GM23248 (cell line): ENCODE measurements around the gene TSC22D1. TPM values are rescaled to one million over a fixed set of nuclear protein-coding genes. Genes with fewer than 3 reads are reported as not detected.

Experiments
- DNase-seq: peaks from one replicate; pipeline ENCODE4 v3.0.0-alpha.2; 2015
- H2AFZ ChIP-seq: fragments of 200-600 bp; sonication (generic); 2 replicates; pipeline ENCODE4 v1.6.1; 2016; ENCODE audit warnings: antibody characterized with exemption
- H3F3A ChIP-seq: fragments of 200-600 bp; sonication (generic); 2 replicates; pipeline ENCODE4 v1.6.1; 2016; ENCODE audit warnings: mild to moderate bottlenecking, antibody characterized with exemption, mixed run types; ENCODE audit not compliant: insufficient read depth
- H3K27ac ChIP-seq: fragments of 200-600 bp; sonication (generic); 2 replicates; pipeline ENCODE4 v1.5.1; 2016; ENCODE audit warnings: mild to moderate bottlenecking
- H3K27me3 ChIP-seq: fragments of 200-600 bp; sonication (generic); replicated peaks from 2 replicates; pipeline ENCODE4 v1.6.1; 2016; ENCODE audit warnings: mild to moderate bottlenecking; ENCODE audit not compliant: insufficient read depth
- H3K36me3 ChIP-seq: fragments of 200-600 bp; sonication (generic); 2 replicates; pipeline ENCODE4 v1.6.1; 2016; ENCODE audit warnings: low read depth, mild to moderate bottlenecking
- H3K4me1 ChIP-seq: fragments of 200-600 bp; sonication (generic); 2 replicates; pipeline ENCODE4 v1.6.1; 2016; ENCODE audit warnings: mild to moderate bottlenecking; ENCODE audit not compliant: insufficient read depth
- H3K4me2 ChIP-seq: fragments of 200-600 bp; sonication (generic); one replicate; pipeline ENCODE4 v1.6.1; 2016; ENCODE audit warnings: mild to moderate bottlenecking; ENCODE audit not compliant: unreplicated experiment
- H3K4me3 ChIP-seq: fragments of 200-600 bp; sonication (generic); 2 replicates; pipeline ENCODE4 v1.5.1; 2016; ENCODE audit warnings: mild to moderate bottlenecking
- H3K79me2 ChIP-seq: fragments of 200-600 bp; sonication (generic); 2 replicates; pipeline ENCODE4 v1.6.1; 2016; ENCODE audit warnings: mild to moderate bottlenecking; ENCODE audit not compliant: insufficient read depth
- H3K9ac ChIP-seq: fragments of 200-600 bp; sonication (generic); 2 replicates; pipeline ENCODE4 v1.6.1; 2016; ENCODE audit warnings: mild to moderate bottlenecking
- H3K9me2 ChIP-seq: fragments of 200-600 bp; sonication (generic); 2 replicates; pipeline ENCODE4 v1.6.1; 2016; ENCODE audit warnings: mixed run types, mild to moderate bottlenecking, moderate library complexity; ENCODE audit not compliant: insufficient read depth
- H3K9me3 ChIP-seq: fragments of 200-600 bp; sonication (generic); one replicate; pipeline ENCODE4 v1.6.1; 2017; ENCODE audit warnings: low read depth
- H4K20me1 ChIP-seq: fragments of 200-600 bp; sonication (generic); 2 replicates; pipeline ENCODE4 v1.6.0; 2016; ENCODE audit not compliant: insufficient read depth
- EZH2 ChIP-seq: fragments of 200-600 bp; sonication (generic); IDR thresholded peaks from 2 replicates; pipeline ENCODE4 v1.6.1; 2018; ENCODE audit warnings: antibody characterized with exemption, mild to moderate bottlenecking; ENCODE audit not compliant: insufficient read depth, poor library complexity, severe bottlenecking
- EZH2phosphoT487 ChIP-seq: fragments of 200-600 bp; sonication (generic); IDR thresholded peaks from 2 replicates; pipeline ENCODE4 v1.6.1; 2018; ENCODE audit warnings: antibody characterized with exemption, moderate library complexity, mild to moderate bottlenecking, low read depth; ENCODE audit not compliant: insufficient read depth
- WGBS, 2 experiments: methylation state at CpG; one replicate each; pipeline ENCODE4 v1.1.6; 2015 to 2017; ENCODE audit warnings: low lambda C conversion rate in 2 of 2, low coverage in 1 of 2; ENCODE audit errors: missing lambda C conversion rate in 2 of 2; 5-methylcytosine and 5-hydroxymethylcytosine counted together
- in situ Hi-C: fragments of 300-500 bp; cut with MboI; formaldehyde crosslinking; loops from 2 replicates; pipeline ENCODE4 v1.15.0; 2020
- polyA plus RNA-seq: library from polyadenylated mRNA; unstranded; fragments of >200 nt; fragmentation: Nextera tagmentation; extraction: Ambion mirVana; gene quantifications from 2 replicates; pipeline ENCODE4 v1.2.1, GENCODE V29; 2016
- total RNA-seq: library from RNA; depleted of rRNA; stranded (reverse); fragments of >200 nt; shearing (Covaris generic); gene quantifications from 2 replicates; pipeline ENCODE4 v1.2.3, GENCODE V29; 2014

Gene TSC22D1
- total and polyA plus RNA-seq, 2 experiments from 2014 or later, result 31.3 to 60.6 TPM

DNA sequence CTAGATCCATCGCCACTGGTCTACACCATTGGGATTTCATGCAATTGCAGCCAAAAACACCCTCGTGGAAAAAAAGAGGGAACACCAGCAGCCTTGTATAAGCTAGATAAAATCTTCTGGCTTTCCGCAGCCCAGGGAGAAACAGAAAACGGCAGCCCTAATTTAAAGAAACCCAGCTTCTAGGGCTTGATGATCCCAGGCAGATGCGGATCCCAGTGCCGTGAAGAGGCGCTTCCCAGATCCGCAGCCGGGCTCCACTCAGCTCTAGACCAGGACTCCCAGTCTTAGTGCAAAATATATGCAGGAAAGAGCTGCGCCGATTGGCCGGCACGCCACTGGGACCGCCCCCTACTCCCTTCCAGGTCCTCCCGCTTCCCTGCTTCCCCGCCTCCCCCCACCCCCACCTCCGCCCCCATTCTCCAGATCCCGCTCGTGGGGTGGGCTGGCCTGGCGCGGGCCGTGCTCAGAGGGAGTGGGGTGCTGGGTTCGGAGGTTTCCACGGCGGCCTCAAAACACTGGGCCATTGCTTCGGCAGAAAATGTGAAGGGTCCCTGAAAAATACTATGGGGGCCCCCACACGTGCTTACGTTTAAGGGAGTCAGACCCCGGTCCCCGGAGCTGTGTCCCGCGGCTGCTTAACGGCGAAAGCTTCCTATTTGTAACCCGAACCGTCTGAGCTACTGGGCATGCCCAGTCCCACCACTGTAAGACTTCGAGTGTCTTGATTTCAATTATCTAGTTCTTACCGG, 139.4 kb downstream of the TSC22D1 start:
- Histone ChIP-seq H3F3A (peaks cover 53% of the 10 kb centered on the region), H2AFZ (peak overlapping the region; percentile 77), H4K20me1 (no peaks in the 10 kb centered on the region), H3K27ac (peak overlapping the region; percentile 87), H3K36me3 (peaks cover 11% of the 10 kb centered on the region), H3K4me2 (peak overlapping the region; percentile 99), H3K9me3 (no peaks in the 10 kb centered on the region), H3K9ac (peak overlapping the region; percentile 92), H3K79me2 (peaks cover 36% of the 10 kb centered on the region), H3K4me1 (peaks cover 19% of the 10 kb centered on the region), H3K4me3 (peak overlapping the region; percentile 82), H3K9me2 (no peaks in the 10 kb centered on the region), H3K27me3 (no peaks in the 10 kb centered on the region)
- TF ChIP-seq EZH2phosphoT487 (no peak), EZH2 (no peak)
- peak; percentile 92 for DNase-seq
- WGBS, 2 experiments, result 0% methylated on average over 27 to 38 of the region's 38 CpGs
- in situ Hi-C loops, result loop anchor here (10.0 to 25.0 kb wide), 3 partner anchors 249 to 532 kb away; no protein-coding TSS in a partner anchor

DNA sequence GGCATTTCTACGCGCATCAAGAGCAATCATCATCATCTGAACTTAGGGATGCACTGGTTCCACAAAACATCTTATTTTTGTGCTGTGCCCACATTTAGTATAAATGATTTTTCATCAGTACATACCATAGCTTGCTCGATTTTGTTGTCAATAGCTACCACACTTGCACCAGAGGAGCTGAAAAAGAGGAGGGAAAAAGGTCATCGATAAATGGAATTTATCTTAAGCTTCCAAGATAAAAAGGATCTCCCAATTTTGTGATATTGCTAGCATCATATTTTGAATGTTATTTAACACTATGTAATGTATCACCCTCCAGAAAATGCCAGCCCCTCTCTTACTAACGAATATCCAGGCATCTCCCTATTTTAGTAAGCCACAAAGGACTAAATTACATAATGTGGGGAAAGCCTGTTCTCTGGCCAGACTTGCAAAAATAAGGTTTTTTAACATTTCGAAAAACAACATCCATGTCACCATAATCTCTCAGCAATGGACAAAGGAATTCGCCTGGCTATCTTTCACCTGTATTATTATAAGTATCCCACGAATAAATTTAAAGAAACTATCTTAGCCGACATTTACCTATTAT, 140.1 kb downstream of the TSC22D1 start:
- in situ Hi-C loops, result loop anchor here (10.0 to 25.0 kb wide), 3 partner anchors 249 to 531 kb away; no protein-coding TSS in a partner anchor

DNA sequence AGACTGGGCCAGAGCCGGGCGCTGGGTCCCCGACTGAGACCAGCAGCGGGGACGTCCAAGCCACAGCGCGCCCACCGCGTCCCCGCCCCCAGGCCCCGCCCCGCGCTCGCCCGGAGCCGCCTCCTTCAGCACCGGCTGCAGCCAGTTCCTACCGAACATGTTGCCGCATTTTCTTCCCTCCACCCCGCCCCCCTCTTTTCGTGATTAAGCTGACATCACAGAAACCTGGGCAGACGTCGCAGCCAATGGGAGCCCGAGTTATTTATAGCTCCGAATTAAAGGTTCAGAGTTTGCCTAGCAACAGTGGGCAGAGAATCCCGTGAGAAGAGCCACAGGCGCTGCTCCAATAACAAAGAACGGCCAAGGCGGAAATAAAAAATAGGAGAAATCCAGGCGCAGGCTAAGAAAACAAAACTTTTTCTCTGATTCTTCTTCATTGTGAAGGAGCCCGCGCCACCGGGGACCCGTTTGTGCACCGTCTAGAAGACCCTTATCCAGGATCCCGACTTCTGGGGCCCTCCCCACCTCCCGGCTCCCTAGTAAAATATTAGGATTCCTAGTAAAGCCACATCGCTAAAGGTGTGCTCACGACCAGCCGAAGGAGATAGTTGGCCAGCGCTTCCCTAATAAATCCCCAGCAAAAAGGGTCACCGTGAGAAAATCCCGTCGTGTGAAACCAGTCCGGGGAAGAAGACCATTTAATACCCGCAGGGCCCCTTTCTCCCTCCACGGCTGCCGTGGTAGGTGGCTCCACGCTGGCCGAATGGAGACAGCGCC, 140.8 kb downstream of the TSC22D1 start:
- Histone ChIP-seq H3K36me3 (peaks cover 11% of the 10 kb centered on the region), H3K4me2 (peak overlapping the region; percentile 99), H3K27ac (peak overlapping the region; percentile 87), H3F3A (peaks cover 62% of the 10 kb centered on the region), H4K20me1 (no peaks in the 10 kb centered on the region), H3K4me1 (peaks cover 19% of the 10 kb centered on the region), H3K9me2 (no peaks in the 10 kb centered on the region), H3K4me3 (peak overlapping the region; percentile 82), H3K9ac (peak overlapping the region; percentile 92), H2AFZ (peak overlapping the region; percentile 64), H3K9me3 (no peaks in the 10 kb centered on the region), H3K27me3 (no peaks in the 10 kb centered on the region), H3K79me2 (peaks cover 23% of the 10 kb centered on the region)
- in situ Hi-C loops, result loop anchor here (10.0 to 25.0 kb wide), 3 partner anchors 248 to 531 kb away; no protein-coding TSS in a partner anchor
- WGBS, 2 experiments, result 0 to 1% methylated on average over 51 of the region's 51 CpGs
- TF ChIP-seq EZH2phosphoT487, result no peak
- TF ChIP-seq EZH2, result no peak
- DNase-seq, result peak; percentile 98

More for the DNA sequence above, 140.1 kb downstream of the TSC22D1 start:
- Histone ChIP-seq H3K9me2 (no peaks in the 10 kb centered on the region), H3K4me1 (peaks cover 19% of the 10 kb centered on the region), H3K9me3 (no peaks in the 10 kb centered on the region), H2AFZ (peak overlapping the region; percentile 64), H3K27ac (peak overlapping the region; percentile 87), H3K4me2 (peak overlapping the region; percentile 99), H4K20me1 (no peaks in the 10 kb centered on the region), H3K27me3 (no peaks in the 10 kb centered on the region), H3K79me2 (peaks cover 30% of the 10 kb centered on the region), H3K4me3 (peak overlapping the region; percentile 82), H3K9ac (peak overlapping the region; percentile 92), H3F3A (peaks cover 57% of the 10 kb centered on the region), H3K36me3 (peaks cover 11% of the 10 kb centered on the region)
- 0 to 2% methylated on average over 9 of the region's 9 CpGs for WGBS, 2 experiments
- DNase-seq, result peak; percentile 19
- TF ChIP-seq EZH2phosphoT487 (no peak), EZH2 (no peak)

DNA sequence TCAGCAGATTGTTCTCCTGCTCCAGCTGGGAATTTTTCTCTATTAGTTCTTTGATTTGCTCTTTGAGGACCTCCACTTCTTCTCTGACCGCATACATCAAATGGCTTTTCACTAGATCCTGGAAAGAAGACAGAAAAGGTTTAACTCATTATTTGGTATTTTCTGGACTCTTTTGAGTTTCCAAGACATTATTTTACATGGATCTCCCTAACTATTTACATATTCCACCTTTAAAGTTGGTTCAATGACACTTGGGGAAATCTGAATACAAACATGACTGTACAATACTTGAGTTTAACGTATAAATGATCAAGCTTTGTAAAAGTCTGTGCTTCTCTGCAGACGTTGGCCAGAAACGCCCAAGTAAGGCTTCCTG, 141.4 kb downstream of the TSC22D1 start:
- no peaks in the 10 kb centered on the region for H3K9me2 ChIP-seq
- TF ChIP-seq EZH2 (no peak), EZH2phosphoT487 (no peak)
- peaks cover 19% of the 10 kb centered on the region for H3K4me1 ChIP-seq
- peaks cover 18% of the 10 kb centered on the region for H3K79me2 ChIP-seq
- in situ Hi-C loops, result loop anchor here (10.0 to 25.0 kb wide), 3 partner anchors 247 to 530 kb away; no protein-coding TSS in a partner anchor
- H3K27ac ChIP-seq, result peak overlapping the region; percentile 87
- H3K9me3 ChIP-seq, result no peaks in the 10 kb centered on the region
- H3F3A ChIP-seq, result peaks cover 59% of the 10 kb centered on the region
- peaks cover 11% of the 10 kb centered on the region for H3K36me3 ChIP-seq
- no peaks in the 10 kb centered on the region for H4K20me1 ChIP-seq
- H3K4me3 ChIP-seq, result peak overlapping the region; percentile 82
- no peak for DNase-seq
- 11 to 16% methylated on average over 4 of the region's 4 CpGs for WGBS, 2 experiments
- H3K9ac ChIP-seq, result peak overlapping the region; percentile 92
- H3K4me2 ChIP-seq, result peak overlapping the region; percentile 99
- H3K27me3 ChIP-seq, result no peaks in the 10 kb centered on the region
- H2AFZ ChIP-seq, result peak overlapping the region; percentile 35
